Activated T-helper 1 cell treated with Interleukin-2 at 50 U/mL for 16 hours (primary cell): ENCODE measurements around the gene BAIAP2.
"Not testable (repeated sequence)": the region's sequence is repeated elsewhere in the genome, so short reads cannot be mapped to it uniquely, and the experiment has no call there.

Experiments used
- DNase-seq: peaks from one replicate; pipeline ENCODE4 v3.0.0-alpha.2; 2020; ENCODE audit warnings: low read depth

Gene BAIAP2

DNA sequence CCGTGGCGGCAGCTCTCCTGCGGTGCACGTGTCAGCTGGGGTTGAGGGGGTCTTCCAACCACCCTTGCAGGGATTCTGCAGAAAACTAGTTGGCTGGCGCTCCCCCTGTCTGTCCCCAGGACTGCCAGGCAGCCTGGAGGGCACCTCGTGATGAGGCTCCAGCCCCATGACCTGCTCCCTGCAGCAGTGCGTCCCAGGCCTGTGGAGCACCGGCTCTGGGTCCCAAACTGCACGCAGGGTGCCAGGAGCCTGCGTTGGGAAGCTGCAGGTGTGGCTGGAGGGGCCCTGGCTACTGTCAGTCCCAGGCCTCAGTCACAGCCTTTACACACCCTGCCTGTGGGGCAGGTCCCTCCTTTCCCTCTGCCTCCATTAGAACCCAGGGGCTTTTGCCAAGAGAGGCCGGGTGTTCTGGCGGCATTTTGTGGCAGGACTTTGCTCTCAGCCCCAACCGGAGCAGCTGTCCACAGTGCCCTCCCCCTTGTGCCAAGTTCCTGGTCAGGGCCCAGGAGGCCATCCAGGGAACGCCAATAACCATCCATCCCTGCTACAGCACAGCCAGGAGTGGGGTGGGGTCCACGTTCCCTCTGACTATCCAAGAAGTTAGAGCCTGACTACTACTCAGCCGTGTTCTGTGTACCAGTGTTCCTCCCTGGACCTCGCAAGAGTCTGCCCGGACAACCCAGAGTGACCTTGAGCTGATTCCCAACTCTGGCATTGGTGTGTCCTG lies 34.2 kb upstream of the BAIAP2 start:
- DNase-seq, result no peak

- DNase-seq, result no peak
These were observed 33.0 kb upstream of the BAIAP2 start for GRCh38 chr17:81002013-81002384.

DNA sequence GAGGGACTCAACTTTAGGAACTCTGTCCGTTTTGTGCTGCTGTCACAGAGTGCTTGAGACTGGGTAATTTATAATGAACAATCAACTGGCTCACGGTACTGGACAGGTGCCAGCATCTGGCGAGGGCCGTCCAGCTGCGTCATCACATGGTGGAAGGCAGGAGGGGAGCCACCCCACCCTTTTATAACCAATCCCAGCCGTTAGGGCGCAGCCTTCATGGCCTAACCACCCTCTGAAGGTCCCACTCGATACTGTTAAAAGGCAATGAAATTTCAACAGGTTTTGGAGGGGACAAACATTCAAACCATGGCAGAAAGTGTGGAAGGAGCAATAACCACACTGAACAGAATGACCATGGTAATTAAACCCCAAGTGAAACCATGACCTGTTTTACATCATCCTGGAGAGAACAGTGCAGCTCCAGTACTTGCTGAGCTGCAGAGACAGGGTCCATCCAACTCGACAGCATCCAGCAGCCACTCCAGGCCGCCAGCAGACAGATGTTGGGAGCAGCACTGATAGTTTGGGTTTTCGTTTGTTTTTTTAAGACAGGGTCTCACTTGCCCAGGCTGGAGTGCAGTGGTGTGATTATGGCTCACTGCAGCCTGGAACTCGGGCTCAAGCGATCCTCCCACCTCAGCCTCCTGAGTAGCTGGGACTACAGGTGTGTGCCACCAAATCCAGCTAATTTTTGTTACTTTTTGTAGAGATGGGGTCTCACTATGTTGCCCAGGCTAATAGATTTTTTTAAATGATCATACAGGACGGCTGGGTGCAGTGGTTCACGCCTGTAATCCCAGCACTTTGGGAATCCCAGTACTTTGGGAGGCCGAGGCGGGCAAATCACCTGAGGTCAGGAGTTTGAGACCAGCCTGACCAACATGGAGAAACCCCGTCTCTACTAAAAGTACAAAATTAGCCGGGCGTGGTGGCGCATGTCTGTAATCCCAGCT lies 32.3 kb upstream of the BAIAP2 start:
- no peak for DNase-seq

- DNase-seq, result no peak
These were observed 31.1 kb upstream of the BAIAP2 start for GRCh38 chr17:81003711-81004475.

DNA sequence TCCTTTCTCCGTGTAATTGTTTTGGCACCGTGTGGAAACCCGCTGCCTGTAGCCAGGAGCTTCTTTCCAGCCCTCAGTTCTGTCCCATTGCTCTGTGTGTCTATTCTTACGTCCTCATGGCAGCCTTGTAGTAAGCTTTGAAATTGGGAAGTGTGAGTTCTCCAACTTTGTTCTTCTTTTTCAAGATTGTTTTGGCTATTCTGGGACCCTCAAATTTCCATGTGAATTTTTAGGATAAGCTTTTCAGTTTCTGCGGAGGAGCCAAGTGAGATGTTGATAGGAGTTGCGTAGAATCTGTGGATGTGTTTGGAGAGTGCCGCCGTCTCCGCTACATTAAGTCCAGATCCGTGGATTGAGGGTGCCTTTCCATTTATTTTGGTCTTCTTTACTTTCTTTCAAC lies 28.1 kb upstream of the BAIAP2 start:
- DNase-seq, result no peak

- DNase-seq, result no peak
These were observed 26.8 kb upstream of the BAIAP2 start for GRCh38 chr17:81008140-81008539.

GRCh38 chr17:81009136-81009535 lies 25.8 kb upstream of the BAIAP2 start:
- DNase-seq, result no peak

GRCh38 chr17:81010935-81011334 lies 24.0 kb upstream of the BAIAP2 start:
- no peak for DNase-seq

- no peak for DNase-seq
These were observed 23.0 kb upstream of the BAIAP2 start for GRCh38 chr17:81011951-81012350.

DNA sequence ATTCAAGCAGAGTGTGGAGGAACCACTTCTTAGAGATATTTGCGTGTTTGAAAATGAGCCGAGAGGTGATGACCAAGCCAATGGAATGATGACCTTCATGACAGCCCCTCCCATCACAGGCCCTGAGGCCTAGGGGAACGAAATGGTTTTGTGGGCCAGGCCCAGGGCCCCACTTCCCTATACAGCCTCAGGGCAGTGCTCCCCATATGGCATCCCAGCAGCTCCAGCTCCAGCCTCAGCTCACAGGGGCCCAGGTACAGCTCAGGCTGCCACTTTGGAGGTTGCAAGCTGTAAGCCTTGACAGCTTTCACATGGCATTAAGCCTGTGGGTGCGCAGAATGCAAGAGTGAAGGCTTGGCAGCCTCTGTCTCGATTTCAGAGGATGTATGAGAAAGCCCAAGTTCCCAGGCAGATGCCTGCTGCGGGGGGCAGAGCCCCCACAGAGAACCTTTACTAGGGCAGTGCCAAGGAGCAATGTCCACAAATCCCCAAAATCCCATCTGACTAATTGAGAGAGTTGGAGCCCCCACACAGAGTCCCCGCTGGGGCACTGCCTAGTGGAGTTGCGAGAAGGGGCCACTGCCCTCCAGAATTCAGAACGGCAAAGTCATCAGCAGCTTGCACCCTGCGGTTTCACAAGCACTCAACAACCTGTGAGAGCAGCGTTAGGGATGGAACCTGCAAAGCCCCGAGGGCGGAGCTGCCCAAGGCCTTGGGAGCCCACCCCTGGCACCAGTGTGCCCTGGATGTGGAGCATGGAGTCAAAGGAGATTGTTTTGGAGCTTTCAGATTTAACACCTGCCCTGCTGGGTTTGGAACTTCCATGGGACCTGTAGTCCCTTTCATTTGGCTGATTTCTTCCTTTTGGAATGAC lies 22.1 kb upstream of the BAIAP2 start:
- DNase-seq, result no peak

DNA sequence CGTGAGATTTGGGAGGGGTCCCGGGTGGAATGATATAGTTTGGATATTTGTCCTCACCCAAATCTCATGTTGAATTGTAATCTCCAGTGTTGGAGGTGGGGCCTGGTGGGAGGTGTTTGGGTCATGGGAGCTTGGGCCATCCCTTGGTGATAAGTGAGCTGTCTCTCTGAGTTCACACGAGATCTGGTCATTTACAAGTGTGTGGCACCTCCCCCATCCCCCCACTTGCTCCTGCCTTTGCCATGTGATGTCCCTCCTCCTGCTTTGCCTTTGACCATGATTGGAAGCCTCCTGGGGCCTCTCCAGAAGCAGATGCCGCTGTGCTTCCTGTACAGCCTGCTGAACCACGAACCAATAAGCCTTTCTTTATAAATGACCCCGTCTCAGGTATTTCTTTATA lies 21.3 kb upstream of the BAIAP2 start:
- no peak for DNase-seq

DNA sequence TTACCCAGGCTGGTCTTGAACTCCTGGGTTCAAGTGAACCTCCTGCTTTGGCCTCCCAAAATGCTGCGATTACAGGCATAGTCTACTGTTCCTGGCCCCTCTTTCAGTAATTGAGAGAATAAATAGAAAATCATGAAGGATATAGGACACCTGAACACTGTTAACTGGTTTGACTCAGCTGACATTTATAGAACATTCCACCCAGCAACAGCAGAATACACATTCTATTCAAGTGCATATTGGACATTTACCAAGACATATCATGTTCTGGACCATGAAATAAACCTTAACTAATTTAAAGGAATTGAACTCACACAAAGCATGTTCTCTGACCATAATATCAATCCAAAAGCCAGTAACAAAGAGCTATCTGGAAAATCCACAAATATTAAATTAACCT lies 19.8 kb upstream of the BAIAP2 start:
- DNase-seq, result no peak

- no peak for DNase-seq
These were observed 18.4 kb upstream of the BAIAP2 start for GRCh38 chr17:81016575-81016974.

GRCh38 chr17:81017330-81017729 lies 17.6 kb upstream of the BAIAP2 start:
- DNase-seq, result not testable (repeated sequence)

DNA sequence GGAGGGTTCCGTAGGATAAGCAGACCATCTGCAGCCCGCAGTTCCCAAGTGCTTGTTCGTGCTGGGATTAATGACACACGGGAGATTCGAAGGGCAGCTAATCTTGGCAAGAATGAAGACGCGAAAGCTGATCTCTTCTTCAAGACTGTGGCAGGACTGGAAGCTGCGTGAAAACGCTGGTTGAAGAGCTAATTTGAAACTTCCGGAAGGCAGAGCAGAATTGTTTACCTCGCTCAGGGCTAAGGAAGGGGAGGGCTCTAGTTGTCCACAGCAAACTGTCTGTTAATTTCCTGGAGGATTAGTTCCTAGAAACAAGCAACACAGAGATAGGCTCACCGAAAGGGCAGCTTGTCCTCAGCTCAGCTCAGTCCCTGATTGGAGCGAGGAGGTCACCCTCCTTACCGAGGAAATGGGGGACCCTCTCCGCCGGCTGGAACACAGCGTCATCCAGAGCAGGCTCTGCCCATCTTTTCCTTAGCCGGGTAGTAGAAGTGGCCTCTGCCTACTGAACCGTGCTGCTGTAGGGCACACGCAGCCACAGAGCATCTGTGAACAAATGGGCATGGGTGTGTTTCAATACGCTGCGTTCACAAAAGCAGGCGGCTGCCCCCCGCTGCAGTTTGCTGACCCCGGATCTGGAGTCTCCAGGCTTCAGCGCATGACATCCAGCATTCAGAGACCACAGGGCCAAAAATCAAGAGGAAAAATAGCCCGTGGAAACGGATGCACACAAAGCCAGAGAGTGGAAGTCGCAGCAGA lies 16.7 kb upstream of the BAIAP2 start:
- peak; percentile 24 for DNase-seq

DNA sequence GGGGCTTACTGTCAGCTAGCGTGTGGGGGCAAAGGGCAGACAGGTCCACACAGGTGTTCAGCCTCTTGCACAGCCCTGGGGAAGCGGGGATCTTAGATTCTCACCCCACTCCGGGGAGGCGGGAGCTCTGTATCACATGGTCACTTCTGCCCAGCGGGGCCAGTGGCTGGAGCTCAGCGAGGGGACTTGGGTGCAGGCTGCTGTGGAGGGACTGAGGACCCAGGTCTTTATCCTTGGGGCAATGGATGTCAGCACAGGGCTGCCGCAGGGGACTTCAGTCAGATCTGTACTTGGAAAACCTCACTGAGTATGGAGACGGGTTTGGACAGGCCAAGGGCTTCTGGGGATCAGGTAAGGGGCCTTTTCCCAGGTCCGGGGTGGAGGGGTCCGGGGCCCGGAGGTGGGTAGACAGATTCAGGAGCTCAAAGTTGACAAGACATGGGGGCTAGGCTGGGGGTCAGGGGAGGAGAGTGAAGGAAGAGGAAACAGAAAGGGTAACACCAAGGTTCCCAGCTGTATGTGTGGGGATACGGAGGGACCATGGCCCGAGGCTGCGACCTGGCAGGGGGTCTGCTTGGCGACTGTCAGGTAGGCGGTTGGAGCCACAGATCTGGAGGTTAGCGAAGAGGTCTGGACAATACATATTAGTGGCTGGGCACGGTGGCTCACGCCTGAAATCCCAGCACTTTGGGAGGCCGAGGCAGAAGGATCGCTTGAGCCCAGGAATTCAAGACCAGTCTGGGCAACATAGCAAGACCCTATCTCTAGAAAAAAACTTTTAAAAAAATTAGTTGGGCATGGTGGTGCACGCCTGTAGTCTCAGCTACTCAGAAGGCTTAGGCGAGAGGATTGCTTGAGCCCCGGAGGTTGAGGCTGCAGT lies 15.1 kb upstream of the BAIAP2 start:
- DNase-seq, result no peak

DNA sequence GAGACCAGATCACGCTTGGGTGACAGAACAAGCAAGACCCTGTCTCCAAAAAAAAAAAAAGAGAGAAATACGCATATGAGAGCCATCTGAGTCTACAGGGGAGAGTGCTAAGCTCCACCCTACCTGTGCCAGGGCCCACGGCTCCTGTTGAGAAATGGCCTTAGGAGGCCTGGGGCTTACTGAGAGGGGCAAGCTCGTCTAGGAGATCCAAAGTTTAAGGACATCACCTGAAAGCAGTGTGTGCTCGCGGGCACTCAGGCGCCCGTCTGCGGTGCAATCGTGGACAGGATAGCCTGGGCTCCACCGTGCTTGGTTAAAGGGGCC lies 14.5 kb upstream of the BAIAP2 start:
- no peak for DNase-seq

DNA sequence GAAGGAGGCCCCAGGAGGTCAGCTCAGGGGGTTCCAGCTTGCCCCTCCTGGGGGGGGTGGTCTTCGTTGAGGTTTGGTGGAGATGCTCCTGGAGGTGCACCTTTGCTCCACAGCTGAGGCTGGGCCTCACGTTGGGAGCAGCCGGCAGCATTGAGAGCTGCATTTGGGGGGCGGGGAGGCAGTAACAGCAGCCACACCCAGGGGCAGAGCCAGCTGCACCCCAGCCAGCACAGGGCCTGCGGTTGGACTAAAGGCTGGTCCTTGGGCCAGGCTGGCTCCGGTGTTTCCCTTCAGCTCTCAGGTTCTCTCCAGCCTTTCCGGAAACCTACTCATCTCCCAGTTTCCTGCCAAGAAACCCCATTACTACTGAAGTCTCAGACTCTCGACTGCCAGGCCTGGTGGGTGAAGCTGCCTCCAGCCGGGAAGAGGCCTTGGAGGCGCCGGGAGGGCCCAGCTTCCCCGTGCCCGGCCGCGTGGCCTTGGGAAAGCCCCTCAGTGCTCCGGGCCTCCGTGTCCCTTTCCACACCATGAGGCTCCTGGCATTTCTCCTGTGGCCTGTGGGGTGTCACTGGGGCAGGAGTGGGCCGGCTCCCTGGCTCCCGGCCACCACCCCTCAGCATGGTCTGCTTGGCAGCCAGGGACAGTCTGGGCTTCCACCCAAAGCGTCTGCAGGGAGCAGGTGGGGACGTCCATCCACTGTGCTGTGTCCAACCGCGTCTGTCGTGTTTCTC lies 14.0 kb upstream of the BAIAP2 start:
- DNase-seq, result no peak
